Measurements from ENCODE around the gene RAET1G.
"Not testable (repeated sequence)": the region's sequence is repeated elsewhere in the genome, so short reads cannot be mapped to it uniquely, and the experiment has no call there.

The RAET1G gene

GRCh38 chr6:149910721-149911151, 12.2 kb downstream of the RAET1G start:
- DNase-seq (no peak), ATAC-seq (ENCODE audit: insufficient read depth, low read depth) (no peak)
- Histone ChIP-seq H3K79me2 (ENCODE audit: insufficient read depth, low read length) (no peaks in the 10 kb centered on the region), H2AFZ (ENCODE audit: low read depth, low read length) (no peak overlapping the region), H4K20me1 (ENCODE audit: insufficient read depth, low read length) (no peaks in the 10 kb centered on the region; the same call in 1 of the 2 replicates), H3K27me3 (ENCODE audit: insufficient read depth, low read length, poor library complexity) (peaks cover 13% of the 10 kb centered on the region), H3K9ac (ENCODE audit: low read depth, low read length) (no peak overlapping the region), H3K4me1 (ENCODE audit: insufficient read depth, low read length) (no peaks in the 10 kb centered on the region), H3K27ac (ENCODE audit: low read length) (no peak overlapping the region), H3K4me3 (ENCODE audit: low read depth in 1 of 2, low read length in 2 of 2) (no peak overlapping the region), H3K9me3 (ENCODE audit: insufficient read depth, low read length, severe bottlenecking) (peaks cover 14% of the 10 kb centered on the region), H3K4me2 (ENCODE audit: insufficient read depth, low read length) (no peak overlapping the region), H3K36me3 (ENCODE audit: insufficient read depth, low read length) (no peaks in the 10 kb centered on the region)
- TF ChIP-seq EZH2 (IDR thresholded peaks at IDR 0.05; ENCODE audit: borderline replicate concordance, low read depth, low read length, severe bottlenecking): no peak
- no peak for TF ChIP-seq CTCF (IDR thresholded peaks at IDR 0.05; ENCODE audit: borderline replicate concordance, extremely low read depth, low read length, poor library complexity, severe bottlenecking)

- TF ChIP-seq CTCF (IDR thresholded peaks at IDR 0.05; ENCODE audit: borderline replicate concordance, extremely low read depth, low read length, poor library complexity, severe bottlenecking) (no peak), EZH2 (IDR thresholded peaks at IDR 0.05; ENCODE audit: borderline replicate concordance, low read depth, low read length, severe bottlenecking) (no peak)
- DNase-seq: no peak
- Histone ChIP-seq H2AFZ (ENCODE audit: low read depth, low read length) (no peak overlapping the region), H3K4me1 (ENCODE audit: insufficient read depth, low read length) (no peaks in the 10 kb centered on the region), H4K20me1 (ENCODE audit: insufficient read depth, low read length) (no peaks in the 10 kb centered on the region; the same call in 1 of the 2 replicates), H3K27ac (ENCODE audit: low read length) (no peak overlapping the region), H3K36me3 (ENCODE audit: insufficient read depth, low read length) (no peaks in the 10 kb centered on the region), H3K4me2 (ENCODE audit: insufficient read depth, low read length) (no peak overlapping the region), H3K4me3 (ENCODE audit: low read depth in 1 of 2, low read length in 2 of 2) (no peak overlapping the region), H3K9ac (ENCODE audit: low read depth, low read length) (no peak overlapping the region), H3K79me2 (ENCODE audit: insufficient read depth, low read length) (no peaks in the 10 kb centered on the region), H3K27me3 (ENCODE audit: insufficient read depth, low read length, poor library complexity) (peaks cover 13% of the 10 kb centered on the region), H3K9me3 (ENCODE audit: insufficient read depth, low read length, severe bottlenecking) (peaks cover 14% of the 10 kb centered on the region)
- no peak for ATAC-seq (ENCODE audit: insufficient read depth, low read depth)
Measured at GRCh38 chr6:149909701-149910470, 13.0 kb downstream of the RAET1G start.

GRCh38 chr6:149908480-149908879, 14.4 kb downstream of the RAET1G start:
- H3K36me3 ChIP-seq (ENCODE audit: insufficient read depth, low read length); H3K4me3 ChIP-seq (ENCODE audit: low read depth in 1 of 2, low read length in 2 of 2); DNase-seq; H4K20me1 ChIP-seq (ENCODE audit: insufficient read depth, low read length); H2AFZ ChIP-seq (ENCODE audit: low read depth, low read length); H3K27ac ChIP-seq (ENCODE audit: low read length); H3K79me2 ChIP-seq (ENCODE audit: insufficient read depth, low read length); ATAC-seq (ENCODE audit: insufficient read depth, low read depth); H3K4me2 ChIP-seq (ENCODE audit: insufficient read depth, low read length); H3K9ac ChIP-seq (ENCODE audit: low read depth, low read length); H3K4me1 ChIP-seq (ENCODE audit: insufficient read depth, low read length): not testable (repeated sequence)
- peaks cover 14% of the 10 kb centered on the region for H3K9me3 ChIP-seq (ENCODE audit: insufficient read depth, low read length, severe bottlenecking)
- peaks cover 13% of the 10 kb centered on the region for H3K27me3 ChIP-seq (ENCODE audit: insufficient read depth, low read length, poor library complexity)

GRCh38 chr6:149907317-149907716, 15.6 kb downstream of the RAET1G start:
- no peaks in the 10 kb centered on the region for H4K20me1 ChIP-seq (ENCODE audit: insufficient read depth, low read length)
- TF ChIP-seq CTCF (IDR thresholded peaks at IDR 0.05; ENCODE audit: borderline replicate concordance, extremely low read depth, low read length, poor library complexity, severe bottlenecking) (no peak), EZH2 (IDR thresholded peaks at IDR 0.05; ENCODE audit: borderline replicate concordance, low read depth, low read length, severe bottlenecking) (no peak)
- no peak for ATAC-seq (ENCODE audit: insufficient read depth, low read depth)
- H3K27me3 ChIP-seq (ENCODE audit: insufficient read depth, low read length, poor library complexity): peaks cover 7% of the 10 kb centered on the region
- H3K79me2 ChIP-seq (ENCODE audit: insufficient read depth, low read length): no peaks in the 10 kb centered on the region
- no peak overlapping the region for H3K4me3 ChIP-seq (ENCODE audit: low read depth in 1 of 2, low read length in 2 of 2)
- H3K9ac ChIP-seq (ENCODE audit: low read depth, low read length): no peak overlapping the region
- no peak overlapping the region for H2AFZ ChIP-seq (ENCODE audit: low read depth, low read length)
- H3K9me3 ChIP-seq (ENCODE audit: insufficient read depth, low read length, severe bottlenecking): peaks cover 14% of the 10 kb centered on the region
- H3K4me2 ChIP-seq (ENCODE audit: insufficient read depth, low read length): no peak overlapping the region
- DNase-seq: no peak
- no peaks in the 10 kb centered on the region for H3K36me3 ChIP-seq (ENCODE audit: insufficient read depth, low read length)
- no peak overlapping the region for H3K27ac ChIP-seq (ENCODE audit: low read length)
- H3K4me1 ChIP-seq (ENCODE audit: insufficient read depth, low read length): no peaks in the 10 kb centered on the region

Measured in DND-41 (cell line).